ENCODE measurements around the gene BAIAP2L2.

GRCh38 chr22:38078046-38078840 lies 32.2 kb downstream of the BAIAP2L2 start:
- TF ChIP-seq EZH2 (IDR thresholded peaks at IDR 0.05; ENCODE audit: low read length, missing control alignments) (no peak), CTCF (conservative IDR thresholded peaks at IDR 0.05 in 1 of 2, IDR thresholded peaks at IDR 0.05 in 1 of 2; ENCODE audit: low read depth in 1 of 2, low read length in 2 of 2) (no peak)

All from fibroblast of lung (primary cell).